ENCODE results near the gene PRDM16.
A peak's percentile ranks its signal among the peaks of the same experiment; 100 is the strongest.

The PRDM16 gene

GRCh38 chr1:3138623-3139151 is 69.7 kb downstream of the PRDM16 start:
- no peak for FAIRE-seq
- no peak for DNase-seq (ENCODE audit: low spot score)

GRCh38 chr1:3139451-3139852 is 70.4 kb downstream of the PRDM16 start:
- no peak for FAIRE-seq
- no peak for DNase-seq (ENCODE audit: low spot score)

GRCh38 chr1:3139871-3140361 is 70.9 kb downstream of the PRDM16 start:
- FAIRE-seq, result no peak
- DNase-seq (ENCODE audit: low spot score), result no peak

- FAIRE-seq (no peak), DNase-seq (ENCODE audit: low spot score) (no peak)
Observed at GRCh38 chr1:3140437-3140836, 71.4 kb downstream of the PRDM16 start.

GRCh38 chr1:3141129-3141528 is 72.1 kb downstream of the PRDM16 start:
- no peak for DNase-seq (ENCODE audit: low spot score)

GRCh38 chr1:3141836-3142235 is 72.8 kb downstream of the PRDM16 start:
- FAIRE-seq, result no peak
- DNase-seq (ENCODE audit: low spot score), result no peak

More at GRCh38 chr1:3141129-3141528, 72.1 kb downstream of the PRDM16 start:
- no peak for FAIRE-seq

GRCh38 chr1:3142236-3142635 is 73.2 kb downstream of the PRDM16 start:
- FAIRE-seq, result no peak
- DNase-seq (ENCODE audit: low spot score), result no peak

- no peak for FAIRE-seq
- DNase-seq (ENCODE audit: low spot score), result no peak
Observed at GRCh38 chr1:3142751-3143150, 73.7 kb downstream of the PRDM16 start.

GRCh38 chr1:3145532-3146325 is 76.7 kb downstream of the PRDM16 start:
- FAIRE-seq (no peak), DNase-seq (ENCODE audit: low spot score) (no peak)

- peak; percentile 66 for FAIRE-seq
- DNase-seq (ENCODE audit: low spot score), result no peak
Observed at GRCh38 chr1:3146458-3146857, 77.5 kb downstream of the PRDM16 start.

GRCh38 chr1:3146907-3147306 is 77.9 kb downstream of the PRDM16 start:
- no peak for FAIRE-seq
- no peak for DNase-seq (ENCODE audit: low spot score)

GRCh38 chr1:3148171-3148570 is 79.2 kb downstream of the PRDM16 start:
- FAIRE-seq (no peak), DNase-seq (ENCODE audit: low spot score) (no peak)

GRCh38 chr1:3149277-3149676 is 80.3 kb downstream of the PRDM16 start:
- no peak for DNase-seq (ENCODE audit: low spot score)
- FAIRE-seq, result no peak

GRCh38 chr1:3151456-3151855 is 82.5 kb downstream of the PRDM16 start:
- DNase-seq (ENCODE audit: low spot score), result no peak
- no peak for FAIRE-seq

GRCh38 chr1:3152143-3152542 is 83.1 kb downstream of the PRDM16 start:
- DNase-seq (ENCODE audit: low spot score) (no peak), FAIRE-seq (no peak)

- FAIRE-seq (no peak), DNase-seq (ENCODE audit: low spot score) (no peak)
Observed at GRCh38 chr1:3153197-3153596, 84.2 kb downstream of the PRDM16 start.

GRCh38 chr1:3153902-3154795 is 85.1 kb downstream of the PRDM16 start:
- FAIRE-seq (no peak), DNase-seq (ENCODE audit: low spot score) (no peak)

GRCh38 chr1:3155056-3155925 is 86.3 kb downstream of the PRDM16 start:
- FAIRE-seq (no peak), DNase-seq (ENCODE audit: low spot score) (no peak)

- FAIRE-seq (no peak), DNase-seq (ENCODE audit: low spot score) (no peak)
Observed at GRCh38 chr1:3155926-3156220, 86.9 kb downstream of the PRDM16 start.

GRCh38 chr1:3156936-3157335 is 87.9 kb downstream of the PRDM16 start:
- no peak for DNase-seq (ENCODE audit: low spot score)
- FAIRE-seq, result no peak

- DNase-seq (ENCODE audit: low spot score) (no peak), FAIRE-seq (no peak)
Observed at GRCh38 chr1:3158347-3158746, 89.3 kb downstream of the PRDM16 start.

Data from urothelium cell line (cell line).